GM12892 (cell line): ENCODE data around the gene NHS.

Experiments used
- POLR2A ChIP-seq: IDR thresholded peaks from 2 replicates; pipeline ENCODE4 v1.6.1; 2011; ENCODE audit warnings: low read depth, low read length, control low read depth
- TAF1 ChIP-seq: IDR thresholded peaks from 2 replicates; pipeline ENCODE4 v1.6.1; 2011; ENCODE audit warnings: low read depth, mild to moderate bottlenecking, control low read depth, low read length, borderline replicate concordance

DNA sequence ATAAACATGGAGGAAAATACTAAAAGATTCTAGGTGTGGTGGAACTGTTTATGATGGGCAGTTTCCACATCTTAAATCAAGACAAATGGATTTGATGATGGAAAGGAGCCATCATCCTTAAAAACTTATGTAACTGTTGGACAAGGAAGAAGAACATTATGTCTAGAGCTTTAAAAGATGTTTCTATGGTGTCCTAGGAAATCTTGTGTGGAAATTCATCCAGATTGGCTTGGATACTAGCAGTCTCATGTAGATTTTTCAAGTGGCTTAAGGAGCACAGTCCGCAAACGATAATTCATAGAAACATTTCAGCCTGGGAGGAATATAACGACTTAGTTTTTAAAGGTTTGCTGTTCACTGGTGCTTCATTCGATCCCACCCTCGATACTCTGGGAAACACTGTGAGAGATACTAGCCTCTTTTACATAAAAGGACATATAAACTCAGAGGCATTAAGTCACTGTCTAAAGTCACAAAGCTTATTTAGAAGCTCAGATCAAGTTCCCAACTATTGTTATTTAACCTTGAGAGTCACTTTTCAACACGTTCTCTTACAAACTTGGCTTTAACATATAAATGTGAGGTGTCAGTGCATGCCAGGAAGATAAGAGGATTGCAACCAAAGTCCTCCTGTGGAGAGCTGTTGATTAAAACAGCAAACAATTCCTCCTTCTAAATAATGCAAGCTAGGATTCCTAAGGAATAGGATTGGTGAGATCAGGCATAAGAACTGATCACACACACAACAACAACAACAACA is 226.6 kb downstream of the NHS start:
- no peak for TF ChIP-seq POLR2A
- no peak for TF ChIP-seq TAF1
